KMS-11 (cell line): Measurements from ENCODE around the gene EIF4B.
"Not testable (repeated sequence)": the region's sequence is repeated elsewhere in the genome, so short reads cannot be mapped to it uniquely, and the experiment has no call there.

Experiments
- H2AFZ ChIP-seq: fragments of 200-600 bp; sonication (generic); 2 replicates; pipeline ENCODE4 v1.6.1; 2016; ENCODE audit warnings: antibody characterized with exemption, mixed run types, low read depth
- H3K27ac ChIP-seq: fragments of 200-600 bp; sonication (generic); 2 replicates; pipeline ENCODE4 v1.6.1; 2016; ENCODE audit warnings: mild to moderate bottlenecking, mixed run types
- H3K27me3 ChIP-seq: fragments of 200-600 bp; sonication (generic); 2 replicates; pipeline ENCODE4 v1.6.1; 2017; ENCODE audit warnings: mild to moderate bottlenecking, low read depth, mixed run types, moderate library complexity; ENCODE audit not compliant: insufficient read depth
- H3K36me3 ChIP-seq: fragments of 200-600 bp; sonication (generic); 2 replicates; pipeline ENCODE4 v1.6.1; 2017; ENCODE audit warnings: mild to moderate bottlenecking, mixed run types; ENCODE audit not compliant: insufficient read depth
- H3K4me1 ChIP-seq: fragments of 200-600 bp; sonication (generic); 2 replicates; pipeline ENCODE4 v1.6.1; 2016; ENCODE audit warnings: mild to moderate bottlenecking, low read depth, mixed run types; ENCODE audit not compliant: poor library complexity, severe bottlenecking
- H3K4me2 ChIP-seq: fragments of 200-600 bp; sonication (generic); 2 replicates; pipeline ENCODE4 v1.7.0; 2016; ENCODE audit warnings: mild to moderate bottlenecking, mixed run types
- H3K4me3 ChIP-seq: fragments of 200-600 bp; sonication (generic); IDR thresholded peaks from 2 replicates; pipeline ENCODE4 v1.6.1; 2017; ENCODE audit warnings: low read depth, low read length, mixed read lengths; ENCODE audit not compliant: insufficient read depth
- H3K79me2 ChIP-seq: fragments of 200-600 bp; sonication (generic); 2 replicates; pipeline ENCODE4 v1.6.1; 2016; ENCODE audit warnings: low read depth, mixed run types; ENCODE audit not compliant: insufficient read depth
- H3K9ac ChIP-seq: fragments of 200-600 bp; sonication (generic); 2 replicates; pipeline ENCODE4 v1.6.1; 2016; ENCODE audit warnings: mild to moderate bottlenecking, mixed run types
- H4K20me1 ChIP-seq: fragments of 200-600 bp; sonication (generic); 2 replicates; pipeline ENCODE4 v1.6.1; 2016; ENCODE audit warnings: mild to moderate bottlenecking, mixed run types; ENCODE audit not compliant: insufficient read depth
- CTCF ChIP-seq: fragments of 200-600 bp; sonication (generic); conservative IDR thresholded peaks from 2 replicates; pipeline ENCODE4 v1.6.1; 2017; ENCODE audit warnings: low read depth, mild to moderate bottlenecking, antibody characterized with exemption, low read length, moderate library complexity, mixed read lengths

EIF4B gene

DNA sequence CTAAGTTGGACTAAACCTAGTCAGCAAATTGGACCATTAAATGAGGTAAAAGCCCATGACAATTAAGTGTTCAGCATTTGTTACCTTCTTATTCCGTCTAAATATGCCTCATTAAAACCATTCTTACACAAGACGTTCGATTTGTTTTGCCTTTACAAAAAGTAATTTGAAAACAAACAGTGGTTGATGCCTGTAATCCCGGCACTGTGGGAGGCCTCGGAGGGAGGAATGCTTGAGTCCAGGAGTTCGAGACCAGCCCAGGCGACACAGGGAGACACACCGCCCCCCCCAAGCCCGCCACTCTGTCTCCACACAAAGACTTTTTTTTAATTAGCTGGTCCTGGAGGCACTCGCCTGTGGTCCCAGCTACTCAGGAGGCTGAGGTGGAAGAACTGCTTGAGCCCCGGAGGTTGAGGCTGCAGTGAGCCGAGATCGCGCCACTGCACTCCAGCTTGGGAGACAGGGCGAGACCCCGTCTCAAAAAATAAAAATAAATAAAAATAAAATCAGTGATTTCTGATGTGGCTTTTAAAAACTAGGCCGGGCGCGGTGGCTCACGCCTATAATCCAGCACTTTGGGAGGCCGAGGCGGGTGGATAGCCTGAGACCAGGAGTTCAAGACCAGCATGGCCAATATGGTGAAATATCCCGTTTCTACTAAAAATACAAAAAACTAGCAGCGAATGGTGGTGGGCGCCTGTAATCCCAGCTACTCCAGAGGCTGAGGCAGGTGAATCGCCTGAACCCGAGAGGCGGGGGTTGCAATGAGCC, 856 bp upstream of the EIF4B start:
- Histone ChIP-seq H3K27me3 (no peaks in the 10 kb centered on the region), H3K4me3 (no peak overlapping the region), H3K27ac (peak overlapping the region; percentile 92), H4K20me1 (peaks cover 16% of the 10 kb centered on the region; the same call in 1 of the 2 replicates), H3K4me1 (peaks cover 59% of the 10 kb centered on the region), H3K4me2 (peak overlapping the region; percentile 85), H3K9ac (peak overlapping the region; percentile 89), H2AFZ (peak overlapping the region; percentile 43; the same call in 1 of the 2 replicates), H3K36me3 (peaks cover 8% of the 10 kb centered on the region; the same call in 1 of the 2 replicates), H3K79me2 (peaks cover 47% of the 10 kb centered on the region)
- no peak for TF ChIP-seq CTCF

DNA sequence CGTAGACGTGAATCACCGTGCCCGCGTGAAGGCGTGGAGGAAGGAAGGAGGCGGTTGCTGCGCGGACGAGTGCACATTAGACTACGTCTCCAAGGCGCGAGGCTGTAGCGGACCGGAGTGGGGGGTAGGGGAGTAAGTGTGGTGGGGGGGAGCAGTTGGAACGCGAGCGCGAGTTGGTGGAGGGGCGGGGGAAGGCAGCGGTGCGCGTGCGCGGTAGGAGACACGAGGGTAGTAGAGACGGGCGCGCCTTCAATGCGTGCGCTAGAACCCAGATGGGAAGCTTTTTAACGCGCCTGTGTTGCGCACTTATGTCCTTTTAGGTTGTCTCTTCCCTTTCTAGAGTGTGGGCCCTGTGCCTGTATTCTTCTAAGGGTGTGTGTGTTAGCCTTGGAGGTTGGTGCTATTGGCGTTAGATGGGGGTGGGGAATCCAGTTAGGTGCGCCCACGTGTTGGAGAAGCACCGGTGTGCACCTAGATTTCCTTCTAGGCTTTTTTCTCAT, 604 bp downstream of the EIF4B start:
- Histone ChIP-seq H2AFZ (peak overlapping the region; percentile 33; the same call in 1 of the 2 replicates), H3K4me1 (peaks cover 58% of the 10 kb centered on the region), H3K4me2 (peak overlapping the region; percentile 92), H3K9ac (peak overlapping the region; percentile 99), H4K20me1 (peaks cover 30% of the 10 kb centered on the region), H3K4me3 (no peak overlapping the region), H3K36me3 (peaks cover 8% of the 10 kb centered on the region; the same call in 1 of the 2 replicates), H3K79me2 (peaks cover 62% of the 10 kb centered on the region), H3K27me3 (no peaks in the 10 kb centered on the region), H3K27ac (peak overlapping the region; percentile 98)
- no peak for TF ChIP-seq CTCF

GRCh38 chr12:53007343-53007742, 1.1 kb downstream of the EIF4B start:
- H2AFZ ChIP-seq: no peak overlapping the region
- TF ChIP-seq CTCF: no peak
- peak overlapping the region; percentile 98 for H3K27ac ChIP-seq
- H3K4me1 ChIP-seq: peaks cover 58% of the 10 kb centered on the region
- H3K9ac ChIP-seq: peak overlapping the region; percentile 99
- H3K4me2 ChIP-seq: peak overlapping the region; percentile 92
- peaks cover 67% of the 10 kb centered on the region for H3K79me2 ChIP-seq
- H3K36me3 ChIP-seq: peaks cover 8% of the 10 kb centered on the region; the same call in 1 of the 2 replicates
- H3K4me3 ChIP-seq: no peak overlapping the region
- peaks cover 33% of the 10 kb centered on the region for H4K20me1 ChIP-seq
- no peaks in the 10 kb centered on the region for H3K27me3 ChIP-seq

GRCh38 chr12:53008760-53009159, 2.5 kb downstream of the EIF4B start:
- Histone ChIP-seq H3K4me1 (peaks cover 68% of the 10 kb centered on the region), H3K4me2 (peak overlapping the region; percentile 92), H3K79me2 (peaks cover 81% of the 10 kb centered on the region), H4K20me1 (peaks cover 42% of the 10 kb centered on the region)
- H3K9ac ChIP-seq, H3K4me3 ChIP-seq, H3K36me3 ChIP-seq, H2AFZ ChIP-seq, H3K27me3 ChIP-seq, H3K27ac ChIP-seq: not testable (repeated sequence)

GRCh38 chr12:53010955-53011354, 4.7 kb downstream of the EIF4B start:
- H3K9ac ChIP-seq: no peak overlapping the region
- peaks cover 9% of the 10 kb centered on the region; the same call in 1 of the 2 replicates for H3K36me3 ChIP-seq
- H4K20me1 ChIP-seq: peaks cover 59% of the 10 kb centered on the region

More at GRCh38 chr12:53010955-53011354, 4.7 kb downstream of the EIF4B start:
- TF ChIP-seq CTCF: no peak
- H3K4me2 ChIP-seq: no peak overlapping the region
- H3K79me2 ChIP-seq: peaks cover 96% of the 10 kb centered on the region
- H3K27ac ChIP-seq: no peak overlapping the region
- H2AFZ ChIP-seq: no peak overlapping the region
- H3K4me1 ChIP-seq: peaks cover 58% of the 10 kb centered on the region
- H3K4me3 ChIP-seq: no peak overlapping the region
- no peaks in the 10 kb centered on the region for H3K27me3 ChIP-seq
